Smooth muscle cell of the brain vasculature (primary cell): ENCODE data around the gene RHEX.

Experiments
- DNase-seq: peaks from one replicate; pipeline ENCODE4 v3.0.0-alpha.2; 2012; ENCODE audit warnings: low read depth, low spot score

Gene RHEX

DNA sequence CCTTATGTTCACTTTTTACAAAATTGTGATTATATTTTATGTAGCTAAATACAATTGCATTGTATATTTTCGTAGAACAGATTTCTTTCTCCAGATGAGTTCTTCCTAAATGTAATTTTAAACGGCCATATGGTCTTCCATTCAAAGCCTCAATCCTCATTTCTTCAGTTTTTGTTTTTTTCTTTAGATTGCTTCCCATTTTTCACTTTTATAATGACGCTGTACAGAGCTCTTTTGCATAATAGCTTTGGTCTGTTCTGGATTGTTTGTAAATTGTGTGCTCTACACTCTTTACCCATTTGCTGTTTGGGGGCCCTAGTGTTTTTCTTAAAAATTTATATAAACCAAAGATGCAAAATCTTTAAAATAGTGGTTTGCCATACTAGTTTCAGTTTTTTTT lies 36.4 kb downstream of the RHEX start:
- no peak for DNase-seq

DNA sequence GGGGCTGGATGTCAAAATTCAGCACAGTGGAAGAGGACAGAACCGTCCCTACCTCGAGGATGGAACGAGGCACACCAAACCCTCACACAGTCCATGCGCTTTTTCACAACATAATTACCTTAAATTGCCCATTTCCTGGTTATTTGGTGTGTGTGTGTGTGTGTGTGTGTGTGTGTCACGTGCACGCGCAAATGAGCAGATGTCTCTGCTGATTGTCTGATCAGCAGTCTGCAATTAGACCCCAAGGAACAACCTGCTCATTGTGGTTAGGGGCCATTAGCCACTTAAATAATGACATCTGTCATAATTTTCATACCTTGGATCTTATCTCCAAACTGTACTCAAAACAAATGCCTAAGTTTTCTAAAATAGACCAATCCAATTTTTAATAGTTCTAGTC lies 41.1 kb downstream of the RHEX start:
- DNase-seq = no peak

DNA sequence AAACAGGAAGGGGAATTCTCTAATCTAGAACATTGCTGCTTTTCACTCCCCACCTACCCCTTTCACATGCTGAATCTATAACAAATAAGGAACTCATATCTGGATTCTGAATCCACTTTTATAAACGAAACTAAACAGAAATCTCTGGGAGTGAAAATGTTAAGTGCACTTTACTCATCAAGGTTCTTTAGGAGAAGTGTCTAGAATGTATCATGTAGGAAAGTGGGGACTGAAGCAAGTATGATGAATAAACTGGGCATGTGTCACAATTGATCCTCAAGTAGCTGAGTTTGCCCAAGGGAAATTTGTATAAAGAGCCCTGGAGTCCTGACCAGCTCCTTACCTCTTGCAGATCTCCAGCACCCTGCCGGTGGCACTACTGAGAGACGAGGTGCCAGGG lies 44.4 kb downstream of the RHEX start:
- no peak for DNase-seq

DNA sequence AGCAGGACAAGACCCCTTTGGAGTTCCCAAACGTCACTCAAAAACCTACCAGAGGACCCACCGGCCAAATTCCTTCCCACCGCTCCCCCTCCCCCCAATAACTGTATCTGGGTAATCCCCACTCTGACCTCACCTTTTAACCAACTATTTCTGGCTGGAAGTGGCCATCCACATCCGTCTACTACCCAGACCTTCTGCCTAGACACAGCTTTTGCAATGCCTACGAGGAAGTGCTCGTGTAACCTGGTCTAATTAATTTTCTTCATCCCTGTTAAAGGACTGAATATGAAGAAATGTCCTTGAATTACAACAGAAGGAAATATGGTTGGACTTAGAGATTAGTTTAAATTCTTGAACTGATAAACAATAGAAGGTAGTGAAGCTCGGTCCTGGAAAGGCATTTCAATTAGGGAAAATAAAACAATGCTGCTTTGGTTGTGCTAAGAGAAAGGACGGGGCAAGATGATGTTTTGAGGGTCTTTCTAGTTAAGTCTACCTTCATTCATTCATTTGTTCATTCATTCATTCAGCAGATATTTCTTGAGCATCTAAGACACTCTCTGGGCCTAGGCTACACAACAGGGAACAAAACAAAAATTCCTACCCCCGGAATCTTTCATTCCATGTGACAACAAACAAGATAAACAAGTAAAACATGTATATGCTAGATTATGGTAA lies 45.4 kb downstream of the RHEX start:
- no peak for DNase-seq

DNA sequence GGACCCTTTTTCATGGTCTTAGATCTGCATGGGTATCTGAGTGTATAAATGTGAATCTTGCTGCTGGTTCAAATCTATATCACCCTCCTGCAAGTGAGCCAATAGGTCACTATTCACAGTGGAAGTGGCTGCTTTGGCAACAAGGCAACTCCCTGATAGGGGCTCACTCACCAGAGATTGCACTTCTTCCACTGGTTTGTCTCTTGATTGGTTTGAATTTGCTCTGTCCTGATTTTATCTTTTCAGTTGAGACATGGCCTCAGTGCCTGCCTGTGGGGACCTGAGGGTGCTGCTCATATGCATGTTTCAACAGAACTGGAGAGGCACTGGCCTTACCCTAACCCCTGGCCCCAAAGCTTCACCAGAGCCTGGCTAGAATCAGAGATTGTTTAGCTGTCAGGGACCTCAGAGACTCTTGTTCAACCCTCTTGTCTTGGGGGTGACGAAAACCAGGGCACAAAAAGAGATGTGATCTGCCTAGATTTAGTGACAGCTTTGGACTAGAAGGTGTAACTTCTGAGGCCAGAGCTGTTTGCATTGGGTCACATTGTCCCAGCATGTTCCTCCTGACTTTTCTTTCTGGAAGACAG lies 47.3 kb downstream of the RHEX start:
- DNase-seq = no peak

DNA sequence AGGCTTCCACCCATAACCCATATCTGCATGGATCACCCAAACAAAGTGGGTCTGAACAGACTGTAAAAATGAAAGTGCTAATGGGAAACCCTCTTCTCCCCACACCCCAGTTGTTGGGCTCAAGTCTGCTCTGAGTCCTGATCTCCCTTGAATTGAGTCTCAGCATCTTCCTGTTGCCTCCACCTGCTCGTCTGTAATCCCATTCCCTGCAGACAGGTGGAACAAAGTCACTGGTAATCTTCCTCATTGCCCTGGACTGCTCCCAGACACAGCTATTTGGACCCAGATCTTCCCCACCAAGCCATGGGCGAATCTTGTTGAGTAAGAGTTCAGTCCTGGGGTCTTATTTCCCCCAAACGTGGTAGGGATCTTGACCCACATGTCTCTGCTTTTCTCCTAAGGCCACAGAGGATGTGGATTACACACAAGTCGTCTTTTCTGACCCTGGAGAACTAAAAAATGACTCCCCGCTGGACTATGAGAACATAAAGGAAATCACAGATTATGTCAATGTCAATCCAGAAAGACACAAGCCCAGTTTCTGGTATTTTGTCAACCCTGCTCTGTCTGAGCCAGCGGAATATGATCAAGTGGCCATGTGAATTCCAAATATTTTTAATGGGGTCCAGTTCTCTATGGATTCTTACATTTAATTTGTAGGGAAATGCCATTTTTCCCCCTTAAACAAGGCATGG lies 48.5 kb downstream of the RHEX start:
- no peak for DNase-seq

DNA sequence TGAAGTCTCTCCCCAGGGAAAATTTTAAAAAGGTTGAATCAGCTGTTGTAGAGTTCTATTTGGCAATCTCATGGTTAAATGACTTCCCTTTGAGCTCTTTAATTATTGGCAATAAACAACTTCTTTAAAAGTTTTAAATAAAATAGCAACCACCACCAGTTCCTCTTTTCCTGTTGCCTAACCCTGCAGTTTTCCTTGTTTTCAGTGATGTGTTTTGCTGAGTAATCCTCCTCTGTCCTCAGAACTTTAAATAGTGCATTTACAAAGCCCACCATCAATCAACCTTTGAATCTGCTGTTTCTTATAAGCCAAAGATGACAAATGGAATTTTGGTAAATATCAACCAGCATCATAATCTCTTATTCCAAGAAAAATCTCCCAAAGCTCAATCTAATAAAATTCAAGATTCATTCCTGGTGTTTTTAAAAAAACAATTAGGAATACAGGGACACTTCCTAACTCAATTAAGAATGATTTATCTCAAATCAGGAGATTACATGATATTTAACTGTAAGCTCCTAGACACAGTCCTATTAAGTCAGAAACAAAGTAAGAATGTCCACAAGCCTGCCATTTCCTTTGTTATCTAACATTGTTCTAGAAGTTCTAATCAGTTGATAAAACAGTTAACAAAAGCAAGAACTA lies 49.4 kb downstream of the RHEX start:
- DNase-seq = no peak

DNA sequence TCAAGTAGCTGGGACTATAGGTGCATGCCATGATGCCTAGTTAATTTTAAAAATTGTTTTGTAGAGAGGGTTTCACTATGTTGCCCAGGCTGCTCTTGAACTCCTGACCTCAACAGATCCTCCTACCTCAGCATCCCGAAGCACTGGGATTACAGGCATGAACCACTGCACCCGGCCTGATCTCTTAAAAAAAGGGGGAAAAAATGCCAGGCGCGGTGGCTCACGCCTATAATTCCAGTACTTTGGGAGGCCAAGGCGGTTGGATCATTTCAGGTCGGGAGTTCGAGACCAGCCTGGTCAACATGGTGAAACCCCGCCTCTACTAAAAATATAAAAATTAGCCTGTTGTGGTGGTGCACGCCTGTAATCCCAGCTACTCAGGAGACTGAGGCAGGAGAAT lies 51.0 kb downstream of the RHEX start:
- DNase-seq = no peak

DNA sequence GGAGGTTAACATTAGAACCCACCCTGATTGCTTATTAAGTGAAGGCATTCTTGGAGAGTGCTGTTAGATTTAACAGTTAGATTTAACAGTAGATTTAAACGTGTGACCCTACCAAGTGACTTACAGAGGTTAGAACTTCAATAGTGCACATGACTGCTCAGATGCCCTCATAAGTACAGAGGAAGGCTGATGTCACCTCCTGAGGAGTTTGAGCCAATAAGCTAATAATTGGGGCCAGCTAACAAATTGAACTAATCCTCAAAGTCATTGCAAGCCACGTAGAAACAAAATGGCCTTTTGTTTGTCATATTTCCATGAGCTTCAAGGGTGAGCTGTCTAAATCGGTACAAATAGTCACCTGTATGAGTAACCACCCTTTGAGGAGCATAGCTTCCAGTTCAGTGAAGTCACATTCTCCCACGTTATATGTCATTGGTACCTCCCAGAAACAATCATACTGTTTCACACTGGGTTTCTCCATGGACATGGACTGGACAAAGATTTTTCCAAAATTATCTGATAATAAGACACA lies 52.6 kb downstream of the RHEX start:
- DNase-seq = no peak

DNA sequence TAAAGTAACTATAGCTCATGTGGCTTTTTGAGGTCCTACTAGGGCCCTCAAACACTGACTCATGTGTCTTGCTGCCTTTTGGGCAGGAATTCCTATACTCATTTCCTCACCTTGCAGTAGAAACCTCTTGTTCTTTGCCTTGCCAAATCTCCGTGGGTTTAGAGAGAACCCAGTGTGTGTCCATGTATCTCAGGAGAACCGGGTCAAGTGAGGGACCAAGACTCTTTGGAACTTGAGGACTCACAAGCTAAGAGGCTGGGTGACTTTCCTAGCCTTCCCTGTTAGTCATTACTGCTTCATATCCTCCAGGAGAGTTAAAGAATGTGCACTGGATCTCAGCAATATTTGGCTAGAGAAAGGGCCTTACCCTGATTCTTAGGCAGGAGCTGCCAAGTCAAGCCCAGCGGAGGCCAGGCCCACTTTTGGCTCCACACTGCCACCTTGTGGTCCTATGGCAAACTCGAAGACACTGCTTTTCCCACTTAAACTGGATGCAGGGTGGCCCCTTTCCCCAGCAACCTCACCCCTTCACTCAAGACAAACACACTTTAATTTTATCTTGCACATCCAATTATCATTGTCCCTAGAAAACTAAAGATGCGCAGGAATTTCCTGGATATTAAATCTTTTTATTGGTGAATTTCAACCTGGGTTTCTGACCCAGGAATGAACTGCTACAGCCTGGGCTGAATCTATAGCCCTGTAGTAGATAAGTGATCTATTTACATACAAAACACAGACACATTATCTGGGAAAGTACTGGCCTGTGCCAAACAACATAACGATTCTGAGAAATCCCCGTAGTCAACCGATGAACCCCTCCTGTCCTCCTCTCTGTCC lies 53.6 kb downstream of the RHEX start:
- DNase-seq = peak; percentile 40

DNA sequence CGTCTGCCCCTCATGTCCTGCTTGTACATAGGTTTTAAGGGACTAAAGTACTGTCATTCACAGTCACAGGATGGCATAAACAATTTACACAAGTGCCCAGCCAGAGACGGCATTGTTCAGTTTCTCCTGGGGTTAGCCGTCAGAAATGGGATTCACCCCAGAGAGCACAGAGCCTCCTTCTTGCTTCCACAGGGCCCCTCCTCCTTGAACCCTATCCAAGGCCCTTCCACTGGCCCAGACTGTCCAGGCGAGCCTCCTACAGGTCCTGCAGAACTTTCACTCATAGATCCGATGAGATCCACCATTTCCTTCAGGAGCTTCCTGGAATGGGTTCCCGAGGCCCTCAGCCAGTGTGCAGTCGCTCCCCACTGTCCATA lies 54.2 kb downstream of the RHEX start:
- DNase-seq = no peak

DNA sequence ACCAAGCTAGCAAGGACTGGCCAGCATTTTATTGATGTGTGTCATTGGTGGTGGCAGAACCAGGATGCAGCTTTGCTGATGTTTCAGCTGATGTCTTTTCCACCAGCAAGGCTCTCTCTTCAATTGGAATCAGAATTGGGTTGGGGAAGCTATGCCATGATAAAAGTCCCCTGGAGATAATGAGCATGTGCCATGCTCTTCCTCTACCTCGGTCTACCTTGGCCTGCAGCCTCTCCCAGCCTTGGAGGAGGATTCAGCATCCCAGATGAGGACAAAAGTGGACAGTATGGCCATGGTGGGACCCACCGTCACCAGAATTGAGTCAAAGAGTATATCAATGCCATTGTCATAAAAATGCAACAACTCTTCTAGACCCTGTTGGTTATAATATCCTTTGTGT lies 55.7 kb downstream of the RHEX start:
- no peak for DNase-seq

DNA sequence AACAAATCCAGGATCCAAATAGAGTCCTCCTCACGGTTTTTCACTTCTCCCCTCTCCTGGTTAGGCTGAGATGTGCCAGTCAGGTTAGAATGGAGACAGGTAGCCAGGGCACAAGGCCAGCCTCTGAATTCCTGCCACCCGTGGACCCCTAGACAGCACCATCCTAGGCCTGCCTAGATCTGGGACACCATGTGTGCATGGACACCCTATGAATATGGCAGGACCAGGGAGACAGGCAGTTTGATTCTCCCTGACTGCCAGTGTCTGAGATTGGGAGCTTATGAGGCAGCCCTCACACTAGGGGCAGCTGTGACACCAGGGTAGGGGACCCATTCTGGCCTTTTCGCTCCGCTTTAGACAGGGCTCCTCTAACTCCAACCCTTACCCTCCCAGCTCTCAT lies 56.7 kb downstream of the RHEX start:
- DNase-seq = no peak

DNA sequence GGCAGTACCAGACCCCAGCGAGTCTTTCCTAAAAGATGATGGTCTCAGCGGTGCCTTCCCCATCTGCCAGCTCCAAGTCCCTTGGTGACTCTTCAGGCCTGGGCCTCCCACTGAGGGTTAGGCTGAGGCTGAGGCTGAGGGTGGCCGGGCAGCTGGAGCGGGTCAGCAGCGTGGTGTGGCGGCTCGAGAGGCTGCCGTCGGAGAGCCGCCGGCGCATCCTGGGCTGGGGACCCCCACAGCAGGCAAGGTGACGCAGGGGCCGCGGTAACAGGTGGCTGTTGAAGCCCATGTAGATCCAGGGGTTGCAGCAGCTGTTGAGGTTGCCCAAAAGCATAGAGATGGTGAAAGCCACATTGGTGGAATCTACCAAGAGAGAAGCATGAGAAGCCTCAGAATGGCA lies 57.2 kb downstream of the RHEX start:
- no peak for DNase-seq

DNA sequence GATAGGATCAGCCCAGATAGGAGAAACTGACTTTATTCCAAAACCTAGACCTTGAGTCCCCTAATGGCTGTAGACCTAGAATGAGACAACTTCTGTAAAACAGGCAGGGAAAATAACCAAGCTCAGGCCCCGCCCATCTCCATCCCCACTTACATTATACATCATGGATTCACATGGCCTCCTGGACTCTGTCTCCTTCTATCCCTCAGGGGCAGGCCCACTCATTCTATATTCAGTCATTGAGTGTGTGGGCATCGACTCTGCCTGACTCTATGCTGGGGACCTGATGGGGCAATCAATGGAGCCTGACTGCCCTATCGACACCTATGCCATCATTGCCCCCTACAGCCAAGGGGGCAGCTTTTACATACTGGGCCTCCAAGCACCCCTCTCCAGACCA lies 57.8 kb downstream of the RHEX start:
- no peak for DNase-seq

DNA sequence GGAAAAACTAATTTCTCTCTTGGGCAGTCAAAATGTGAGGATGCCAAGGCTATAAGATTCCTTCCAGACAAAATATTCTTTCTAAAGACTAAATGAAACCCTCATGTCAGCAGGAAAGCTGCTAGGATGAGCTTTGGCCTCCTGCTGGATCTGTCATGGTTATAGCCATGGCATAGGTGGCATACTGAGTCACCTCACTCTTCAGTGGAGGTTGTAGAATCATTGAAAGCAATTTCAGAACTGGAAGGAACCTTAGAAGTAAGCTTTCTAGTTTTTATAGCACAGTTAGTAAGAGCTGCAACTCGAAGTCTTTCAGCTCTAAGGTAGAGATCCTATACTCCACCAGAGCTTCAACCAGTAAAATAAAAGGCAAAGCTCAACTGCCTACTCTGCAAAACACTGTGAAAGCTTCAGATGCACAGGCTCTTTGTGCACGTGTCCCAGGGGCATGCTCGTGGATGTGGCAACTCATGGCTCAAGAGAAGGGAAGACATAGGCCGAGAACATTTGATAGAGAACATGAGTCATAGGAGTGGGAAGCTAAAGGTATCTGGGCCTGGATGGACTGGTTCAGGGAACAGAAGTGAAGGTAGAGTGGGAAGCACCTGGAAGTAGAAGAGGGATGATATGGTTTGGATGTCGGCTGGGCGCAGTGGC lies 58.4 kb downstream of the RHEX start:
- no peak for DNase-seq

DNA sequence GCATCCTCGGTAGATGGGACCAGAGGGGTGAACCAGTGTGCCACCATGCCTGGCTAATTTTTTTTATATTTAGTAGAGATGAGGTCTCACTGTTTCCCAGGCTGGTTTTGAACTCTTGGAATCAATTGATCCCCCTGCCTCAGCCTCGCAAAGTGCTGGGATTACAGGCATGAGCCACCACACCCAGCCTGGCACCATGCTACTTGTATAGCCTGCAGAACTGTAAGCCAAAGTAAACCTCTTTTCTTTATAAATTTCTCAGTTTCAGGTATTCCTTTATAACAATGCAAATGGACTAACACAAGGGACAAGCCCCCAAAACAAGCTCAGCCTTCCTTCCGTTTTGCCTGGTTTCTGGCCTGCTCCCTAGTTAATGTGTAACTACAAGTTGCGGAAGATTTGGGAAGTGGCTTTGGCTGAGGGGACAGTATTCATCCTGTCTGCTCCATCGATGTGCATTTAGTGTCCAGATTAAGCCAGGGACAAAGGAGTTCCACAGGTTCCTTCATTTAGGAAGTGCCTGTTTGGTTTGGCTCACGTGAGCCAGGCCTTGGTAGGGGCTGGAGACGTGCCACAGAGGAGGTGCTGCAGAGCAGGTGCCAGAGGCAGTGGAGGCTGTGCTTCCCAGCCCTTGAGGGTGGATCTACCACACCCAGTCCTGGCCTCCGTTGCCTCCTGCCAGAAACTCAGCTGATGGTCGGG lies 59.8 kb downstream of the RHEX start:
- DNase-seq = no peak

DNA sequence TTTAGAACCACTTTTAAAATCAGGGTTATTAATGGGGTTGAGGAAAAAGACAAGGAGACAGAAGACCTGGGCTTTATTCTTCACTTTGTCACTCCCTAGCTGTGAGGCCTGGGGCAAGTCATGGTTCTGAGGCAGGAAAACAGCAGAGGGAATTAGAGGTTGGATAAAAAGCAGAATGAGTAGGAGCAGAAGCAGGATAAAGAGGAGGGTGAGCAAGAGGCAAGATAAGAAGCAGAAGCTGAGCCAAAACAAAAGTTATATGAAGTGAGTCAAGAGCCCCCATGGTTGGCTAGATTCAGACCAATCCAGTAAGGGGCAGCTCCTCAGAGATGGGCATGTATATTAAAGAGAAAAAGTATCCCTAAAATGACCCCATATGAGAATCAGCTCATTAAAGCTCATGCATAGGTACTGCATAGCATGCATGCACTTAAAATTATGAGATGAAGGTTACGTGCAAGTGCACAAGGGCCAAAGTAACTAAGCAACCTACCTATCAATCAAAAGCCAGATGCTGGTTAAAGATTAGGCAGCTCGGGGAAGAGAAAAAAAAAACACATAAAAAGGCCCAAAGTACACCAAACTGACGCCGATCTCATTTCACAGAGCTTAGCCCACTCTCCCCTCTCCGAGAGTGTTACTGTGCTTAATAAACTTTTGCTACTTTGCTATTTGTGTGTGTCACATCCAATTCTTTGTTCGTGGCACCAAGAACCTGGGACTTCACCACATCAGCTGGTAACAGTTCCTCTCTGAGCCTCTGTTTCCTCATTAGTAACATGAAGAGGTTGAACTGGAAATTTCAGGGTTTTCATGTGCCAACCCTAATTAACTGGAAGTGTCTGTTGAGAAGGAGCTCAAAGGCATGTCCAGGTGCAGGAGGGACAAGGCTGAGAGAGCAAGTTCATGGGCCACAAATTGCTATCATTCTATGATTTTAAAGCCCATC lies 62.0 kb downstream of the RHEX start:
- no peak for DNase-seq

DNA sequence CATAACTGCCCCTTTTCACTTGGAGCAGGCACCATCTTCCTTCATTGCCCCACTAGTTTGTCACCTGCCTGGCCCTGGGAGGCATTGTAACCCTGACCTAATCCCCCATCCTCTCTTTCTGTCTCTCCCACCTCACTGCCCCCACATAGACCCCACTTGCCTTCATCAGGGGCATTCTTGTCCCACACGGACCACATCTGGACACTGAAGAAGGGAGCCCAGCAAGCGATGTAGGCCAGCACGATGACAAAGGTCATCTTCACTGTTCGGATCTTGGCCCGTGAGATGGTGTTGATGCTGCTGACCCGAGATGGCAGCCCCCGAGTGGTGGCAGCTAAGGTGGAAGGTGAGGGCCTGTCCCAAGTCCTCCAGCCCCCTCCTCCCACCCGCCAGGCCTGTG lies 62.8 kb downstream of the RHEX start:
- no peak for DNase-seq
